Smooth muscle cell (in vitro differentiated cells): ENCODE measurements around the gene GUK1. TPM values are rescaled to one million over a fixed set of nuclear protein-coding genes. Genes with fewer than 3 reads are reported as not detected.

Experiments
- DNase-seq: peaks from one replicate; lab custom pipeline; 2025; ENCODE audit not compliant: unreplicated experiment; lab: John Stamatoyannopoulos, UW
- H2AFZ ChIP-seq: fragments of 200-600 bp; sonication (generic); 2 replicates; pipeline ENCODE4 v1.6.0; 2016; ENCODE audit warnings: antibody characterized with exemption, low read depth, mild to moderate bottlenecking
- H3F3A ChIP-seq: fragments of 200-600 bp; sonication (generic); 2 replicates; pipeline ENCODE4 v1.6.0; 2017; ENCODE audit warnings: antibody characterized with exemption, low read depth
- H3K27ac ChIP-seq: fragments of 200-600 bp; sonication (generic); 2 replicates; pipeline ENCODE4 v1.5.1; 2016; ENCODE audit warnings: low read depth, mild to moderate bottlenecking
- H3K27me3 ChIP-seq: fragments of 200-600 bp; sonication (generic); 2 replicates; pipeline ENCODE4 v1.6.1; 2016; ENCODE audit warnings: low read depth, mild to moderate bottlenecking
- H3K36me3 ChIP-seq: fragments of 200-600 bp; sonication (generic); 2 replicates; pipeline ENCODE4 v1.5.1; 2016; ENCODE audit warnings: low read depth
- H3K4me1 ChIP-seq: fragments of 200-600 bp; sonication (generic); 2 replicates; pipeline ENCODE4 v1.5.1; 2016; ENCODE audit warnings: low read depth
- H3K4me2 ChIP-seq: fragments of 200-600 bp; sonication (generic); 2 replicates; pipeline ENCODE4 v1.6.0; 2016; ENCODE audit warnings: mild to moderate bottlenecking
- H3K4me3 ChIP-seq: fragments of 200-600 bp; sonication (generic); 2 replicates; pipeline ENCODE4 v1.5.1; 2016; ENCODE audit warnings: mild to moderate bottlenecking
- H3K79me2 ChIP-seq: fragments of 200-600 bp; sonication (generic); 2 replicates; pipeline ENCODE4 v1.6.0; 2016; ENCODE audit warnings: low read depth, mild to moderate bottlenecking
- H3K9ac ChIP-seq: fragments of 200-600 bp; sonication (generic); 2 replicates; pipeline ENCODE4 v1.6.0; 2016; ENCODE audit warnings: low read depth
- H3K9me3 ChIP-seq: fragments of 200-600 bp; sonication (generic); replicated peaks from 2 replicates; pipeline ENCODE4 v1.5.1; 2016; ENCODE audit warnings: low read depth
- H4K20me1 ChIP-seq: fragments of 200-600 bp; sonication (generic); 2 replicates; pipeline ENCODE4 v1.6.0; 2016; ENCODE audit warnings: low read depth
- CTCF ChIP-seq: fragments of 200-600 bp; sonication (generic); IDR thresholded peaks from 2 replicates; pipeline ENCODE4 v1.5.1; 2017; ENCODE audit warnings: borderline replicate concordance, mild to moderate bottlenecking, antibody characterized with exemption; ENCODE audit not compliant: insufficient read depth, poor library complexity, severe bottlenecking
- WGBS: methylation state at CpG from one replicate; pipeline ENCODE4 v1.1.7; 2016; ENCODE audit warnings: low lambda C conversion rate; 5-methylcytosine and 5-hydroxymethylcytosine counted together
- polyA plus RNA-seq: library from polyadenylated mRNA; unstranded; fragments of >200 nt; fragmentation: Nextera tagmentation; extraction: Ambion mirVana; gene quantifications from 2 replicates; pipeline ENCODE4 v1.2.1, GENCODE V29; 2016
- total RNA-seq: library from RNA; depleted of rRNA; stranded (reverse); fragments of >200 nt; gene quantifications from 2 replicates; pipeline ENCODE4 v1.2.3, GENCODE V29; 2014

The GUK1 gene
- total and polyA plus RNA-seq, 2 experiments from 2014 or later, result 205 to 465 TPM

- H3K27ac ChIP-seq, result no peak overlapping the region
Measured at GRCh38 chr1:228148196-228148861, 8.2 kb downstream of the GUK1 start.

GRCh38 chr1:228148935-228149405 lies 8.9 kb downstream of the GUK1 start:
- Histone ChIP-seq H4K20me1 (peaks cover 68% of the 10 kb centered on the region), H3K9ac (no peak overlapping the region), H3K27me3 (no peaks in the 10 kb centered on the region), H2AFZ (no peak overlapping the region), H3K27ac (no peak overlapping the region), H3K9me3 (no peaks in the 10 kb centered on the region), H3K4me2 (no peak overlapping the region), H3K4me1 (peaks cover 8% of the 10 kb centered on the region), H3K79me2 (peaks cover 18% of the 10 kb centered on the region), H3K36me3 (no peaks in the 10 kb centered on the region), H3K4me3 (no peak overlapping the region), H3F3A (no peaks in the 10 kb centered on the region)
- WGBS, result 90% methylated on average over 8 of the region's 8 CpGs
- DNase-seq, result no peak
- TF ChIP-seq CTCF, result no peak

More at GRCh38 chr1:228148196-228148861, 8.2 kb downstream of the GUK1 start:
- no peak overlapping the region for H3K4me3 ChIP-seq
- no peak overlapping the region for H3K9ac ChIP-seq
- no peaks in the 10 kb centered on the region for H3K9me3 ChIP-seq
- WGBS, result 95% methylated on average over 17 of the region's 18 CpGs
- H3K4me2 ChIP-seq, result no peak overlapping the region
- no peak for TF ChIP-seq CTCF
- H3K27me3 ChIP-seq, result no peaks in the 10 kb centered on the region
- H3K36me3 ChIP-seq, result no peaks in the 10 kb centered on the region
- no peak for DNase-seq
- no peaks in the 10 kb centered on the region for H3F3A ChIP-seq
- peaks cover 8% of the 10 kb centered on the region for H3K4me1 ChIP-seq
- H4K20me1 ChIP-seq, result peaks cover 75% of the 10 kb centered on the region
- H3K79me2 ChIP-seq, result peaks cover 25% of the 10 kb centered on the region
- H2AFZ ChIP-seq, result no peak overlapping the region

- no peaks in the 10 kb centered on the region for H3K9me3 ChIP-seq
- H3K27ac ChIP-seq, result no peak within 1 kb of the TSS
- H3K4me3 ChIP-seq, result no peak within 1 kb of the TSS
- no peak within 1 kb of the TSS for H2AFZ ChIP-seq
- H3K4me2 ChIP-seq, result no peak within 1 kb of the TSS
- H3K79me2 ChIP-seq, result peaks cover 13% of the 10 kb centered on the region
- no peaks in the 10 kb centered on the region for H3K27me3 ChIP-seq
- H3K4me1 ChIP-seq, result peaks cover 8% of the 10 kb centered on the region
- H3K9ac ChIP-seq, result no peak within 1 kb of the TSS
- H3F3A ChIP-seq, result no peaks in the 10 kb centered on the region
- no peaks in the 10 kb centered on the region for H3K36me3 ChIP-seq
- DNase-seq, result no peak
- TF ChIP-seq CTCF, result no peak
- H4K20me1 ChIP-seq, result peaks cover 63% of the 10 kb centered on the region
- WGBS, result 68% methylated on average over 10 of the region's 17 CpGs
Measured at GRCh38 chr1:228149406-228150119, 9.5 kb downstream of the GUK1 start, which contains the start of gene GJC2. Gene GJC2, plus strand, starts transcription at chr1:228149930. Its CDS starts 7,829 bp downstream, at chr1:228157759.
